NCI-H82 treated with DMSO at 0.1 percent for 48 hours (cell line): ENCODE measurements around the gene CCL1.

Experiments
- DNase-seq: peaks from one replicate; lab custom pipeline; 2025; ENCODE audit not compliant: unreplicated experiment; lab: John Stamatoyannopoulos, UW

Gene CCL1

DNA sequence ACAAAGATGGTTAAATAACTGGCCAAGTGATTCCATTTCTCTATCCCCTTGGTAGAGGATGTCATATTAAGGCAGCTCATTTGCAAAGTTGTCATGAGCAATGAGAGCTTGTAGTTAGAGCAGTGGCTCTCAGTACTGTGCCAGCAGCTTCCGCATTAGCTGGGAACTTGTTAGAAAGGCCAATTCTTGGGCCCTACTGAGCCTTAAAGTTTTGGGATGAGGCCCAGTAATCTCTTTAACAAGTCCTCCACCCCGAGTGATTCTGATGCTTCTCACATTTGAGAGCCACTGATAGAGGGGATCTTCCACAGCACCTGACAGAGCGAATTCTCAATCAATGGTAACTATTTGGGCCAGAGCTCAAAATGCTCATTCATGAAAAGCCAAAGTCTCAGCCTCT, 20.2 kb upstream of the CCL1 start:
- no peak for DNase-seq

DNA sequence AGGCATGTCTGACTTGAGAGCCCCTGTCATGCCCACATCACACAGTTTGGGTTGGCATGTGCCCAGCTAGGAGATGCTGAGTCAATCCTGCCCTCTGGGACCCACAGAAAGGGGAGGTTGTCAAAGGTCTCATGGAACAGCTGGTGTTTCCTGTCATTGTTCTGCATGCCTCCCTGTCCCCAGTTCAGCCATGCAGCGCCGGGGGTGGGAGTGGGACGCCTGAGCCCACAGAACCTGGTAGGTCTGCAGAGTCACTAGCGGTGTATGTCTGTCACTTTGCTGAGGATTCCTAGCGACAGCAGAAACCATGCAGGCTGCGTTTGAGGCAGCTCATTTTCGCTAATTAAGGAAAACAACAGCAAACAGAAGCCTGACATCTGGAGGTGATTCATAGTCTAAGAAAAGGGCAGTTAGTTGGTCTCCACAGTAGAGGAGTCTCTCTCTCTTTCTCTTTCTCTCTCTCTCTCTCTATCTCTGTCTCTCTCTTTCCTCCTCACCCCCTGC, 19.6 kb upstream of the CCL1 start:
- no peak for DNase-seq

DNA sequence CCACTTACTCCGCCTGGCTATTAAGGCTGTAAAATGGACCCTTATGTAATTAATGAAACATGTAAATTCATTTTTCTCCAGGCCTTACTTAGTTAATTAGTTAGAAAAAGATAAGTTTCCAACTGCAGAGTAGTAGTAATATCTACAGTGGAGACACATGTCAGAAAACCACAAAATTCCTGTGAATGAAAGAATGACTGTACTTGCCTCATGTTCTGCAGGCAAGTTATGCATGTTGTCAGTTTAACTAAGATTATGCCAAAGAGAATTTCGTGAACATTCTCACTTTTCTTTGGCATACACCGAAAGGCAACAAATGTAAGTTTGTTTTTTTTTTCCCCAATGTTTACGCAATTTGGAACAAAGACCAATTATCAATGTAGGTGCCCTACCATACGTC, 16.8 kb upstream of the CCL1 start:
- no peak for DNase-seq

- DNase-seq: no peak
These were observed 15.7 kb upstream of the CCL1 start for GRCh38 chr17:34378664-34379101.

GRCh38 chr17:34377078-34377823, 14.2 kb upstream of the CCL1 start:
- DNase-seq: no peak

GRCh38 chr17:34375426-34375997, 12.5 kb upstream of the CCL1 start:
- no peak for DNase-seq

DNA sequence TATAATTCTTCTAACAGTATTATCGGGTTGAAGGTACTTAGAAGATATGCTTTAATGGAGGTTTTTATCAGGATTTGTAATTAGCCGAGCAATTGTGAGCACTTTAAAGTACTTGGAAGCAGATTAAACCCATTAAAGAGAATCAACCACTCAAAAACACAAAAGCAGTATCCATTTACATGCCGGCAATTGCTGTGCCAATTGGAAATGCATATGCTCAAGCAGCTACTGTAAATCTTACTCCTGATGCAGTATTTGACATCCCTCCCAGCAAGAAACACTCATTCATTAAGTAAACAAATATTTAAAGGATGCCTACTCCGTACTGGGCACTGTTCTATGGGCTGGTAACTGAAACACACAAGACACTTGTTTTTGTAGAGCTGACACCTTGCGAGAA, 11.4 kb upstream of the CCL1 start:
- DNase-seq: peak; percentile 52

DNA sequence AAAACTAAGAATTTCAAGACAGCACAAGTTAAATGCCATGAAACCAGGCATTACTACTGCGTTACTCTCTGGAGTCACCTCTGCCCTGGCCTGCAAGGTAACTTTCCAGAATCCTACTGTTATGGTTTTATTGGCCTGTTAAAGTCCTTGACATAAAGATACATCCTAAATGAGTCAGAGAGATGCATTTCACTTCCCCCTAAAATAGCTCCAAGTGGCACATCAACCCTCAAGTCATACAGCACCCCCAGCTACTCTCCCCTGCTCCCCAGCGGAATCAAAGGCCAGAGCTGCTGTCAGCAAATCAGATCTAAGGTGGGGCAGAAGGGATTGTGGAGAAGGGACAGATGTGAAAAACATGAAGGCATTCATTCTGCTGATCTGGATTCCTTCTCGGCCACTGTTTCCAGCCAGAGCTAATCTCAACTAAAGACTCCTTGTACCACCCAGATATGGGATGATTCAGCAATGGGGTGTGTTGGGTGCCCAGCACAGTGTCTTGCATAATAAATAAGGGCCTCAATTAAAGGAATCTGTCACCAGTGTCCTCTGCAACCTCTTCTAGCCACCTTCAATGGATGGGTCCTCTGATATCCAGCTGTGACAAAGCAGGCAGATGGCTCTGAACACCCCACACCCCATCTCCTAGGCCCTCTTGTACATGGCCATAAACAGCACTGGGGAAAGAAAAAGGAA, 8.5 kb upstream of the CCL1 start:
- DNase-seq: no peak

GRCh38 chr17:34370997-34371395, 8.0 kb upstream of the CCL1 start:
- no peak for DNase-seq

DNA sequence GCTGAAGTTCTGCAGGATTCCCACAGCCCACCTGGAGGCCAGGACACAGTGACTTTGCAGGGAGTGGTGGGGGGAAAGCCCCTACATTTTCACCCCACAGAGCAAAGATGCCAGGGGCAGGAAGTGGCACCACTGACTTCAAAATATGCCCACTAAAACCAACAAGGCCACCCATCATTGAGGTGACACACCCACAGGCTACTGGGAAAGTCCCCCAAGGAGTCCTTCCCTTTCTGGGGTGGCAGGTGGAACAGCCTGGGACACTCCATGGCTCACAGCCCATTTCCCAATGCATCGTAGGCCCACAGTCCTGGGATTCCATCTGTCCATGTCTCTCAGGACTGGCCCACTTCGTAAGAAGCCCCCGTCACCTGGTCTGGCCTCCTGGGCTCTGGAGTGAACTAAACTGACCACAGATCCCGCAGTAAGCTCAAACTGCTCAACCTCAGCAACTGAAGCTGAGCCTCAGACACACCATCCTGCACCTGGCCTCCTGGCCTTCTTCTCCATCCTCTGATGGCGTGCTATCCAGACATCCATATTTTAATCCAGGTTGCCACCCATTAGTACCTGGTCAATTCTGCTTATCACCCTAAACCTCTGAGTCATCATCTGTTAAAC, 7.5 kb upstream of the CCL1 start:
- no peak for DNase-seq

DNA sequence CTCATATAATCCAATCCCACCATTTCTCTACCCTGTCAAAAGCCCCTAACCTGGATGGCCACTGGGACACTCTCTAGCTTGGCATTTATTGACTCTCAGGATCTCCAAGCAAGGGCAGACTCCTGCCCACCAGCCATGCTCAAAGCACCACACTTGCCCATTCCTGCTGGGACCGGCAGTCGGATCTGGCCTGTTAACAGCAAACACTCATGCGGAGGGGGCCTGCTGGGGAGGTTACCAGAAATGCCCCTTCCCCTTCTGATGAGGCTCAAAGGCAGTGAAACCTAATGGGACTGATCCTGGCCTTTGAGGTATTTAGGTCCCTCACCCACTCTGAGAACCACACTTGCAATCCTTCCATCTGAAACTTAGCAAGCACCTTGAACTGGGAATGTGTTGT, 6.5 kb upstream of the CCL1 start:
- DNase-seq: no peak

- DNase-seq: no peak
These were observed 6.0 kb upstream of the CCL1 start for GRCh38 chr17:34368946-34369500.

DNA sequence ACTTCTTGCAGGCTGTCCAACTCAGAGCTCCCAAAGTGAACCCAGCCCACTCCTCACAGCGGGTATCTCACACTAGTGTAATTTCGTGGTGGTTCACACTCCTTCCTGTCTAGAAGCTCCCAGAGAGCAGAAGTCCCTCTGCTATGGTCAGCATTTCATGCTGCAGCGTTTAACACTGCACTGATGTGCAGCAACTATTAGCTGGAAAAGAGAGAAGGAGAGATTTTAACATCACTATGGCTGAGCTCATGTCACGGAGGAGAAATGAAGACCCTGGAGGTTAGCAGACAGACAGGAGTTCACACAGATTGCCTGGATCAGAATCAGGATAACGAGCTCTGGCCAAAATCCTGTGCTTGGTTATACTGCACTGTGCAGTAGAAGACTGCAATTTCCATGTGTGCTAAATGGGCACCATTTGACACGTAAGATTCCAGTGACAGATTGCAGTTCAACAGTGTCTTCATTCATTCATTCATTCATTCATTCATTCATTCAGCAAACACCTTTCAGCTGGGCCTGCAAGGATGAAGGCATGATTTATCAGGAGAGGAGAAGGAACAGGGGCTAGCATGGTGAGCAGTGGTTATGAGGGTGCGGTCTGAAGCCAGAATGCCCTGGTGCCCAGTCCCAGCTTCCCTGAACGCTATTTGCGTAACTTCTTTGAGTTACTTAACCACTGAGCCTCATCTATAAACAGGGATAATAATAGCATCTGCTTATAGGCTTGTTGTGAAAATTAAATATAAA, 5.3 kb upstream of the CCL1 start:
- DNase-seq: no peak

- no peak for DNase-seq
These were observed 4.6 kb upstream of the CCL1 start for GRCh38 chr17:34367486-34368195.

- no peak for DNase-seq
These were observed 3.6 kb upstream of the CCL1 start for GRCh38 chr17:34366529-34367107.

DNA sequence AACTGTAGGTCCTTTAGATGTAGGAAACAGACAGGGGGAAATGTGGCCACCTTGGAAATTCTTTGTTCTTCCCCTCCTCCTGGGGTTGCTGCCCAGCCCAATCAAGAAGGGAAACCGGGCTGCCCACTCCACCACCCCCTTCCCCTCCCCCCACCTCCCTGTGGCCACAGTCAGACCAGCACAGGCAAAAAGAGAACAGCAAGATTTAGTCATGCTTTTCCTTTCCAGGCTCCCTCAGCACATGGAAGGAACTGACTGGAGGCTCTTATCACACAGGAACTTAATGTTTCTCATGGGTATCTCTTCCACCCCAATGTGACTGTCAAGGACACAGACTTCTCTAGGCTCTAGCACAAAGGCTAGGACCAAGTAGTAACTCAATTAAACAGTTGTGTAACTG, 3.0 kb upstream of the CCL1 start:
- no peak for DNase-seq

DNA sequence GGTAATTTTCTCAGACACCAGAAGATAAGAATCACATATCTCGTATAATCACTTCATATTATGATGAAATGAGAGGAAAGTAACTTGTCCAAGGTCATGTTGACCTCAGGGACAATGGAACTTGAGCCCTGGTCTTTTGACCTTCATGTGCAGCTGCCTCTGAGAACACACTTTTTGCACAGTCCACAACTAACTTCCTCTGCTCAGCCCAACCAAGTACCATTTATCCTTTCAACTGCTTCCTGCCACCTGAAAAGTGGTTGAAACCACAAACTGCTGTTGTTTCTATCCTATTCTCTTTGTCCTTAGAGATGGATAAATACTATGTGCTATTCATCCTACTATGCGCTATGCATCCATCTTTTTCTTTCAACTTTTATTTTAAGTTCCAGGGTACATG, 2.3 kb upstream of the CCL1 start:
- DNase-seq: no peak

- DNase-seq: no peak
These were observed 1.7 kb upstream of the CCL1 start for GRCh38 chr17:34364751-34365150.

DNA sequence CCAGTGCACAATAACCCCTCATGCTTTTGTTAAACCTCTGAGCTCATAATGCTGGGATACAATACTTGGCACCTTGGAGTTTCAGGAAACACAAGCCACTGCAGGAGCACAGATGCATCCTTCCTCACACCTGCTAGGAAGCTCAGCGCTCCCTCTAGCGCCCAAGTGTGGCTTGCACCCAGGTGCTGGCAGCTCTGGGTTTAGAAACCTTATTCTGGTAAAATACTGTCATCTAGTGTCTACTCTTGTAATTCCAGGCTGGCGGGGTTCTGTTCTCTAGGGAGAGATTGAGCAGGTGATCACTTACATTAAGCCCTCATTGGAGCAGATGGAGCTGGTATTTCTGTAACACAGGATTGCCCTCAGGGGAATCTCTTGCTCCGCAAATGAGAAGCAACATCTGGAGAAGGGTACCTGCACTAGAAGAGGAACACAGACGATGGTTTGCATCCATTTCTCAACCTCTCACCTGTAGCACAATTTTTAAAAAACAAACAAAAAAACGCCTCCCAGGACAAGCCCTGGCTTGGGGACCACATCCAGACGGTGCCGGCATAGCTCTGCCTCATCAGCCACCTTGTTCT, 1.5 kb downstream of the CCL1 start:
- DNase-seq: peak; percentile 92
